ENCODE results near the gene PCNT. TPM values are rescaled to one million over a fixed set of nuclear protein-coding genes. Genes with fewer than 3 reads are reported as not detected.
"Not testable (repeated sequence)": the region's sequence is repeated elsewhere in the genome, so short reads cannot be mapped to it uniquely, and the experiment has no call there.

PCNT gene
- total RNA-seq, 1 donor from 2014 or later, result 15.1 TPM

GRCh38 chr21:46381541-46381940 lies 57.6 kb downstream of the PCNT start:
- DNase-seq (ENCODE audit: low read depth in 2 of 2), result no peak

- DNase-seq (ENCODE audit: low read depth in 2 of 2), result no peak
These were observed 60.6 kb downstream of the PCNT start for GRCh38 chr21:46384556-46384955.

GRCh38 chr21:46385846-46386733 lies 62.1 kb downstream of the PCNT start:
- no peak for DNase-seq (ENCODE audit: low read depth in 2 of 2)

GRCh38 chr21:46386734-46387088 lies 62.8 kb downstream of the PCNT start:
- no peak for DNase-seq (ENCODE audit: low read depth in 2 of 2)

- DNase-seq (ENCODE audit: low read depth in 2 of 2), result no peak
These were observed 64.4 kb downstream of the PCNT start for GRCh38 chr21:46388206-46388880.

- no peak for DNase-seq (ENCODE audit: low read depth in 2 of 2)
These were observed 64.9 kb downstream of the PCNT start for GRCh38 chr21:46388896-46389295.

- no peak for DNase-seq (ENCODE audit: low read depth in 2 of 2)
These were observed 66.9 kb downstream of the PCNT start for GRCh38 chr21:46390603-46391545.

- no peak for DNase-seq (ENCODE audit: low read depth in 2 of 2)
These were observed 67.8 kb downstream of the PCNT start for GRCh38 chr21:46391773-46392172.

GRCh38 chr21:46392921-46393320 lies 69.0 kb downstream of the PCNT start:
- DNase-seq (ENCODE audit: low read depth in 2 of 2), result no peak

GRCh38 chr21:46393451-46393940 lies 69.5 kb downstream of the PCNT start:
- no peak for DNase-seq (ENCODE audit: low read depth in 2 of 2)

- DNase-seq (ENCODE audit: low read depth in 2 of 2), result peak in 1 of 2 donors; percentile 38
These were observed 70.1 kb downstream of the PCNT start for GRCh38 chr21:46393941-46394594.

- DNase-seq (ENCODE audit: low read depth in 2 of 2), result no peak
These were observed 70.7 kb downstream of the PCNT start for GRCh38 chr21:46394595-46395104.

- DNase-seq (ENCODE audit: low read depth in 2 of 2), result no peak
These were observed 73.4 kb downstream of the PCNT start for GRCh38 chr21:46397211-46397905.

GRCh38 chr21:46397993-46398392 lies 74.0 kb downstream of the PCNT start:
- DNase-seq (ENCODE audit: low read depth in 2 of 2), result no peak

- no peak for DNase-seq (ENCODE audit: low read depth in 2 of 2)
These were observed 75.2 kb downstream of the PCNT start for GRCh38 chr21:46399129-46399528.

GRCh38 chr21:46399686-46400085 lies 75.7 kb downstream of the PCNT start:
- no peak for DNase-seq (ENCODE audit: low read depth in 2 of 2)

- DNase-seq (ENCODE audit: low read depth in 2 of 2), result no peak
These were observed 77.4 kb downstream of the PCNT start for GRCh38 chr21:46401186-46401910.

GRCh38 chr21:46402421-46402820 lies 78.5 kb downstream of the PCNT start:
- no peak for DNase-seq (ENCODE audit: low read depth in 2 of 2)

GRCh38 chr21:46403234-46403811 lies 79.4 kb downstream of the PCNT start:
- DNase-seq (ENCODE audit: low read depth in 2 of 2), result not testable (repeated sequence)
